ENCODE data around the gene CRYGN.

Gene CRYGN

DNA sequence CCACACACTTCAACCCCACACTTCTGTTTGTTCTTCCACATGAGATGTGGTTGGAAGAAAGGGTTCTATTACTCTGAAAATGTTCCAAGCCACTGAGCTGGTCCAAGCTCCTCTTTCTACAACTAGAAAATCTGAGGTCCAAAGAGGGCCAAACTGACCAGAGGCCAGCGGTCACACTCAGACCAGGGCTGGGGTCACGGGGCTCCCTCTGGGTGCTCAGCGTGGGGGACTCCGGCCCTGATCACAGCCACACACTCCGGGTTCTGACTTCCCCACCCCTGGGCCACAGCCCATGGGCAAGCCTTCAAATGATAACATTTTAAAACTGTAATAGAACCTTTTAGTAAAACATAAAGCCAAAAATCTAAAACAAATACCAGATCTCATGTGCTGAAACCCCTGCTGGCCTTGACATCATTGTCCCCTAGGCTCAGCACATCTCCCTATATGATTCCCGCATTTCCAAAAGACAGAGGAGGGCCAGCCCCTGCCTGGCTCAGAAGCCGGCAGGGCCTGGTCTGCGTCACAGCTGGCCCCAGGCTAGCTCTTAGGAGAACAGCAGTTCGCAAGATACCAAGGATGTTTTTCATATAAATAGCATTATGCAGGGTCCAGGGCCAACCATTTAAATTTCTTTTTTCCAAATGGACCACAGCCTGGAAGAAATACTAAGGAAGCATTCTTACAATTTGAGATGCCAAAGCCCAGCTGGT lies 3.3 kb downstream of the CRYGN start:
- Mint-ChIP-seq H3K4me1 (peaks cover 22% of the 10 kb centered on the region), H3K27me3 (peaks cover 59% of the 10 kb centered on the region), H3K27ac (no peak overlapping the region), H3K9me3 (no peaks in the 10 kb centered on the region), H3K36me3 (no peaks in the 10 kb centered on the region), H3K4me3 (no peak overlapping the region)
- no peak for ATAC-seq

DNA sequence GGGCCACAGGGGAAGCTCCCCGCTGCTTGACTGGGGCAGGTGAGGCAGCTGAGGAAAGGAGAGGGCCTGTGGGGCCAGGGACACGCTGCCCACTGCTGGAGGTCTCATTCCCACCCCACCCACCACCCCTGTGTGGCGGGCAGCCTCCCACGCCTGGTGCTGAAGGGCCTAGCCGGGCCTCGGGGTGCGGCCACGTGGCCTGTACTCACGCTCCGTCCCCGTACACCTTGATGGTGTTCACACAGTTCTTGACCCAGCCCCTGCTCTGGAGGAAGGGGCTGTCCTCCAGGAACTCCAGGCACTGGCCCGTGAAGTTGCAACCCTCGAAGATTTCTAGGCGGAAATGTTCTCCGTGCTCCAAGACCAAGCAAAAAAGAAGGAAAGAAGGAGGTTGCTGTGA lies 4.0 kb downstream of the CRYGN start:
- H3K27me3 Mint-ChIP-seq: peaks cover 53% of the 10 kb centered on the region
- H3K36me3 Mint-ChIP-seq: no peaks in the 10 kb centered on the region
- H3K9me3 Mint-ChIP-seq: no peaks in the 10 kb centered on the region
- H3K27ac Mint-ChIP-seq: no peak overlapping the region
- ATAC-seq: no peak
- peaks cover 17% of the 10 kb centered on the region for H3K4me1 Mint-ChIP-seq
- H3K4me3 Mint-ChIP-seq: no peak overlapping the region

DNA sequence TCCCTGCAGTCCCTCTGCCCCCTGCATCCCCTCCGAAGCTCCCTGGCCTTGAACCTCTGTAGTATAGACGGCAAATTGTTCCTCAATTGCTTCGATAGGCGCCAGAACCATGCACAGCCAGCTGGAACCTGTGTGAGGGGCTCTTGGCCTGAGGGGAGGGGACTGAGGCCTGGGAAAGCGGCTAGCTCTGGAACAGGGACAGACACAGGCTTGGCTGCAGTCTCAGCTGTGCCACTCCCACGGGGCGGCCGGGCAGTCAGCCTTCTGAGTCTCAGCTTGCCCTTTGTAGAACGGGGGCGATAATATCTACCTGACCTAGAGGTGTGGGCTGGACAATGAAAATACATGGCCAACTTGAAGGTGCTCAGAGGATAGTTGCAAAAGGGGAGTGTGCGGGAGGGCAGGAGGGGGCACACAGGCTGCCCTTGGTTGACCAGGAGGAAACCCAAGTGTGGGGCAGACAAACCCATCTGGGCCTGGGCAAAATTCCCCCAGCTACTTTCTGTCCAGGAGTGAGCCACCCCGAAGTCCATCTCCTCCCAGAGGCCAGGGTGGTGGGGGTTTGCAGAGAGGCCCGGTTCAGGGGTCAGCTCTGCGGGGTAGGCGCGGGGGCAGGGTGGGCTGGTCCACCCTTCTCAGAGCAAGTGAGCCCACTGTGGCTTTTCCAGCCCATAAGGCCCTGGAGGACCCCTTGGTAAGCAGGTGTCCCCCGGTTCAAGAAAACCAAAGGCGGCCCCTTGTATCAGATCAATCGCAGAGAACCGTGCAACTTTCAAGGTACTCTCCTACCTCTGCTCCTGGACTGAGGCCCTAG lies 4.6 kb downstream of the CRYGN start:
- Mint-ChIP-seq H3K36me3 (no peaks in the 10 kb centered on the region), H3K27me3 (peaks cover 50% of the 10 kb centered on the region), H3K27ac (no peak overlapping the region), H3K4me1 (peaks cover 10% of the 10 kb centered on the region), H3K4me3 (no peak overlapping the region), H3K9me3 (no peaks in the 10 kb centered on the region)
- no peak for ATAC-seq

DNA sequence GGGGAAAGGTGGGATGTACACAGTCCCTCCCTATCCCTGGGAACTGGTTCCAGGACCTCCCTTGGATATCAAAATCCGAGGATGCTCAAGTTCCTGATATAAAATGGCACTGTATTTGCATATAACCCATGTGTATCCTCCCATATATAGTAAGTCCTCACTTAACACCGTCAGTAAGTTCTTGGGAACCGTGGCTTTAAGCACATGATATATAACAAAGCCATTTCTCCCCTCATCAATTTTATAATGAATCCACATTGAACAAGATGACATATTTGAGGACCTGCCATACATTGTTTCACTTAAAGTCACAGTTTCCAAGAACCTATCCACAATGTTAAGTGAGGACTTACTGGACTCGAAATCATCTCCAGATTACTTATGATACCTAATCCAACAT lies 5.4 kb downstream of the CRYGN start:
- H3K4me1 Mint-ChIP-seq: peaks cover 16% of the 10 kb centered on the region
- no peak overlapping the region for H3K27ac Mint-ChIP-seq
- peaks cover 51% of the 10 kb centered on the region for H3K27me3 Mint-ChIP-seq
- no peaks in the 10 kb centered on the region for H3K9me3 Mint-ChIP-seq
- ATAC-seq: no peak
- H3K4me3 Mint-ChIP-seq: no peak overlapping the region
- H3K36me3 Mint-ChIP-seq: no peaks in the 10 kb centered on the region

DNA sequence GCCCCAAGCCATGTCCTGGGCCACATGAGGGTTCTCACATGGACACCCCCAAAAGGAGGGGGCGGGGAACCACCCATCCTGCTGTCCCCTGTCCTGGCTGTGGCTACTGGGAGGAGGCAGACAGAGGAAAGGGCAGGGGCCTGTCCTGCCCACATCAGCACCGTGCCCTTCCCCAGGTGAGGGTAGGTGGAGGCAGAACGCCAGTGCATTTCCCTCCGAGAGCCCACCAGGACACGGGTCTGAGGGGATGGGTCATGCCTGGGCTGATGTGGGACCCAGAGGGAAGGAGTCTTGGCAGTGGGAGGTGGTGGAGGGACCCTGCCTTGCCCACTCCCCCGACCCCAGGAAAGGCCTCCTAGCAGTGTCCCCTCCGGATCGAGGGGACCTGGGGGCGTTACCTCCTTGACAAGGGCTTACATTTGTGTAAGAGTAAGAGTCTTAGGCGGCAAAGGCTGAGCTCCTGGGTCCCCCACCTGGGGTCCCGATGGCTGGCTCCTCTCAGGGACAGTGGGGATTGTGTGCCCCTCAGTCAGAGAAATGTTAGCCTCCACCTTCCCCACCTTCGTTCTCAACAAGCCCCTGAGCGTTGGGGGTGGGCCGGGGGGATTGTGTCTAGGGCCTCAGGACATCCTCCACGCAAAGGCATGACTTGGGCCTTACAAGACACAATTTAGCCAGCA lies 6.1 kb downstream of the CRYGN start:
- ATAC-seq: no peak
- H3K4me3 Mint-ChIP-seq: no peak overlapping the region
- no peak overlapping the region for H3K27ac Mint-ChIP-seq
- no peaks in the 10 kb centered on the region for H3K36me3 Mint-ChIP-seq
- H3K4me1 Mint-ChIP-seq: peaks cover 18% of the 10 kb centered on the region
- H3K9me3 Mint-ChIP-seq: no peaks in the 10 kb centered on the region
- H3K27me3 Mint-ChIP-seq: peaks cover 49% of the 10 kb centered on the region

DNA sequence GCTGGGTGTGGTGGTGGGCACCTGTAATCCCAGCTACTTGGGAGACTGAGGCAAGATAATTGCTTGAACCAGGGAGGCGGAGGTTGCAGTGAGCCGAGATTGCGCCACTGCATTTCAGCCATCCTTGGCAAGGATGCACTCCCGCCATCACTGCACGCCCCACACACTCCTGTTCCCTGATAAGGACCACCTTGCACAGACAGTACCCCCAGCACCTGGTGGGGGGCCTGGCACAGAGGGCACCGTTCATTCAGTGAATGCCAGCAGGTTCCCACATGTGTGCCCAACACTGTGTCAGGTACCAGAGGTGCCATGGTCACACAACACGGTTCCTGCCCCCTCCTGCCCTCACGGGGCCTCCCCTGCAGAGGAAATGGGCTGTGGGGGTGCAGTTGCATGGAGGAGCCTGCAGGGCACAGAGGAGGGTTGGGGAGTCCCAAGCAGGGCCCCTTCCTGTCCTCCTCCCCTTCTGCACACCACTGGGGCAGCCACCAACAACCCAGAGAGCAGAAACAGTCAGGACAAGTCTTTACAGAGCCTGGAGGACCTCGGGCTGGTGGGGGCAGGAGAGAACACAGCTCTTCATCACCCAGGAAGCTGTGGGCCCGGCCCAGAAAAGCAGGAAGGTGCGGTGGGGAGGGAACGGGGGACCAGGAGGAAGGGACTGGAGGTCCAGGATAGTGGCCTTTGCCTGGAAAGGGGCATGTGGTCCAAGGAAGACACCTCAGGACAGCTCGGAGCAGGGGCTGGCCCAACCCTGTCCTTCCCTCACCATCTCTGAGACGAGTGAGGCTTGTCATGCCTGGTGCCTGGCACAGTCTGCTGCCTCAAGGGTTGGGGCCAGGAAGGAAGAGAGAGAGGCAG lies 7.1 kb downstream of the CRYGN start:
- Mint-ChIP-seq H3K27ac (no peak overlapping the region), H3K4me3 (no peak overlapping the region), H3K9me3 (no peaks in the 10 kb centered on the region), H3K27me3 (peaks cover 49% of the 10 kb centered on the region), H3K36me3 (no peaks in the 10 kb centered on the region), H3K4me1 (peaks cover 24% of the 10 kb centered on the region)
- peak; percentile 65 for ATAC-seq

DNA sequence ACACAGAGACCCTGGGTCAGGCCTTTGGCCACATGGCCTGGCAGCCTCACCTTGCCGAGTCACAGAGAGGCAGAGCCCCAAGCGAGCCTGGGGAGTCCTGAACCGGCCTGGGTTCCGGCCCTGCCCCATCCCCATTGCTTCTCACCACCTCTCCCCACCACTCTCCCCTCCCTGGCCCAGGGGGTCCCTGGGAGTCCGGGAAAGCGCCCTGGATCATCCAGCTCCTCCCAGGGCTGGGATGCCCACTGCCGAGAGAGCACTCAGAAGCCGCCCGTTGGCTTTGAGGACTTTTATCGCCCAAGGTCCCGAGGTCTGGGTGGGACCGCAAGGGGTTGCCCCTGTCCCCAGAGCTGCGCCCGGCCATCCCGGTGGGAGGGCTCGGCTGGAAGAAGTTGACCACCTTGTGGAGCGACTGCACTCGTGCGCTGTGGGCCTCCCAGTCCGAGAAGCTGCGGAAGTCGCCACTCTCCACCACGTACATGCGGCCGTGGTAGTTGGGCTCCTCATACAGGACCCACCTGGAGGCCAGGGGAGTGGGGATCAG lies 8.1 kb downstream of the CRYGN start:
- Mint-ChIP-seq H3K4me1 (peaks cover 24% of the 10 kb centered on the region), H3K36me3 (no peaks in the 10 kb centered on the region), H3K27ac (no peak overlapping the region), H3K4me3 (no peak overlapping the region), H3K27me3 (peaks cover 50% of the 10 kb centered on the region), H3K9me3 (no peaks in the 10 kb centered on the region)
- no peak for ATAC-seq

DNA sequence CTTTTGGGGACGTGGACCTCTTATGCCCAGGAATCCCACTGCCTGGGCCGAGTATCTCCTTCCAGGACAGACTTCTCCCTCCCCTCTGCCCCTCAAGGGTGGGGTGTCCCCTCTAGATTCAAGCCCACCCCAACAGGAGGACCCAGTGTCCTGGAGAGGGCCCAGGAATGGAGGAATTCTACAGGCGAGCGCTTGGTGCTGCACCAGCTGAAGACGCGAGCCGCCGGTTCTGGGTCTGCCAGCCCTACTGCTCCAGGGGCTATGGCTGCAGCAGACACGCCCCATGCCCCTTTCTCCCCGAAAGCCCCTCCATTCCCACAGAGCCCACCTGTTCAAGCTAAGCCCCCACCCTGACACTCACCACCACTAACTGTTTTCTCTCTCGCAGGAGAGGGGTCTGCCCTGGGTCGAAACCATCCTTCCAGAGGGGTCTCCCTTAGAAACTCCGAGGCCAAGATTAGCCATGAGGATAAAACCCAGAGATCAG lies 8.6 kb downstream of the CRYGN start:
- Mint-ChIP-seq H3K27ac (no peak overlapping the region), H3K27me3 (peaks cover 50% of the 10 kb centered on the region), H3K9me3 (no peaks in the 10 kb centered on the region), H3K36me3 (no peaks in the 10 kb centered on the region), H3K4me3 (no peak overlapping the region), H3K4me1 (peaks cover 24% of the 10 kb centered on the region)
- ATAC-seq: no peak

DNA sequence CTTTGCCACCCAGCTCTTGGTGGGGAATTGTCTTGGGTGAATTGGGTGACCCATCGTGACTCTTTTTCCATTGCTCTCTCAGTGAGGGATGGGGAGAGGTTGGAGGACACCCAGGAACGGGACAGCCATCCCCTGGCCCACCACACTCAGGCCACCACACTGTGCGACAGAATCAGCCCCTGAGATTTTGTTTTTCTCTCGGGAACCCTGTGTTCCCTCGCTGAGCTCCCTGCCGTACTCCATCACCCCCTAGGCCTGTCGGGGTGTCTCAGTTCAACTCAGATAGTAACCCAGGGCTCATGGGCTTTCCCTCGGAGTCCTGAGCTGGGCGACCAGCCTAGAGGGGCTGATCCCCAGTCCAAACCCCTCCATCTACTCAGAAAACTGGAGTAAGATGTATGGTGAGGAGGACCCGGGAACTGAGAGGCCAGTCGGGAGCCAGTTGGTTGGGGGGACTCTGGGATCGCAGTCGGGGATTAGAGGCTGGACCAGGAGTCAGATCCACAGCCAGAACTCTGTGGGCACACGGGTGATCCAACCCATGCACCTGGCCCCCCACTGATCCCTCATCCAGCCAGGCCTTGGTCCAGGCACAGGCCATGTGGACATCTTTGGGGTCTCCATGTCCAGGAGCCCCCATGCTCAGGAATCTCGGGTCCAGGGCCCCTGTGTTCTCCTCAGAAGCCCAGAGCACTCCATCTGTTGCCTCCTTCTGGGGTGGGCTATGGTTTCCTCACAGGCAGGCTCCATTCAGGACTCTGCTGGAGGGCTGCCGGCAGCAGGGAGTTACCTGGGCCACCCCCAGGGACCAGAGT lies 9.3 kb downstream of the CRYGN start:
- ATAC-seq: no peak
- no peak overlapping the region for H3K4me3 Mint-ChIP-seq
- no peak overlapping the region for H3K27ac Mint-ChIP-seq
- no peaks in the 10 kb centered on the region for H3K36me3 Mint-ChIP-seq
- peaks cover 50% of the 10 kb centered on the region for H3K27me3 Mint-ChIP-seq
- H3K9me3 Mint-ChIP-seq: no peaks in the 10 kb centered on the region
- peaks cover 24% of the 10 kb centered on the region for H3K4me1 Mint-ChIP-seq

DNA sequence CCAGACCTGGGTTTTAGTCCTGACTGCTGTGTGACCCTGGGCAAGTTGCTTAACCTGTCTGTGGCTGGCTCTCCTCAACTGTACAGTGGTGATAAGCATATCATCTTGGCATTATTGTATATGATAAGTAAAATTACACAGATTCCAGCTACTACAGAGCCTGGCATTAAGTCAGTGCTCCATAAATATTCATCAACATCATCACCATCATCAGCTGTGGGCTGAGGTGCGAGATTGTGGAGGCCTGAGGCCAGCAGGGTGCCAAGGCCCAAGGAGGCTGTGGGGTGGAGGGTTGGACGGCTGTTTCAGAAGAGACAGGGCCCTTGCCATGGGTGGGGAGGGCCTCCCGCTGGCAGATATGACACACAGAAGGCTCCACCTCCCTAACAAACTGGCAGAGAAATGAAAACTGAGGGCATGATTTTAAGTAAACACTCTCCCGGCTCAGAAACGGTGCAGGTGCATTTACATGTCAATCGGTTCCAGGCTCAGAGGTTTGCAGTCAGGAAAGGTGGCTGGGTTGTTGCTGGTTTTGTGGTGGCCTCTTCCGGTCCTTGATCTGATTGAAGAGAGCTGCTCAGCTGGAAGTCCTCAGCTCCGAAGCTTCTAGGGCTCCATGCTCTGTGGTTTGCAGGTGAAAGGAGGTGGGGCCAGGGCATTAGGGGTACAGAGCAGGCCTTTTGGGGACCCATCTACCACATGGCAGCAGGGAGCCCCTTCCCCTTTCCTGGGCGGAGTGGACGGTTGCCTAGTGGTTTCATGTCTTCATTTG lies 10.2 kb downstream of the CRYGN start:
- no peak overlapping the region for H3K4me3 Mint-ChIP-seq
- H3K4me1 Mint-ChIP-seq: peaks cover 24% of the 10 kb centered on the region
- no peaks in the 10 kb centered on the region for H3K9me3 Mint-ChIP-seq
- peaks cover 50% of the 10 kb centered on the region for H3K27me3 Mint-ChIP-seq
- no peak for ATAC-seq
- no peak overlapping the region for H3K27ac Mint-ChIP-seq
- H3K36me3 Mint-ChIP-seq: no peaks in the 10 kb centered on the region

DNA sequence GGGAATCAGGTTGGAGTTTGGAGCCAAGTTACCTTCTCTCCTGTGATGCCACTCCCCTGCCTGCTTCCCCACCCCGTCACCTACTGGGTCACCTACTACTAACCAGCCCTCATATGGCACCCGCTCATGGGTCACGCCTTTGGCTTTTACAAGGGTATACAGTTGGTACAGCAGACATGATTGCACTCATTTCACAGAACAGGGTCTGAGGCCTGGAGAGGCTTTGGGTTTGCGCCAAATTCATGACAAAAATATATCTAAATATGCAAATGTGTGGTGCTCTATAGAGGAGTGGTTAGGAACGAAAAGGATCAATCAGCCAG lies 10.7 kb downstream of the CRYGN start:
- Mint-ChIP-seq H3K9me3 (no peaks in the 10 kb centered on the region), H3K4me3 (no peak overlapping the region)

DNA sequence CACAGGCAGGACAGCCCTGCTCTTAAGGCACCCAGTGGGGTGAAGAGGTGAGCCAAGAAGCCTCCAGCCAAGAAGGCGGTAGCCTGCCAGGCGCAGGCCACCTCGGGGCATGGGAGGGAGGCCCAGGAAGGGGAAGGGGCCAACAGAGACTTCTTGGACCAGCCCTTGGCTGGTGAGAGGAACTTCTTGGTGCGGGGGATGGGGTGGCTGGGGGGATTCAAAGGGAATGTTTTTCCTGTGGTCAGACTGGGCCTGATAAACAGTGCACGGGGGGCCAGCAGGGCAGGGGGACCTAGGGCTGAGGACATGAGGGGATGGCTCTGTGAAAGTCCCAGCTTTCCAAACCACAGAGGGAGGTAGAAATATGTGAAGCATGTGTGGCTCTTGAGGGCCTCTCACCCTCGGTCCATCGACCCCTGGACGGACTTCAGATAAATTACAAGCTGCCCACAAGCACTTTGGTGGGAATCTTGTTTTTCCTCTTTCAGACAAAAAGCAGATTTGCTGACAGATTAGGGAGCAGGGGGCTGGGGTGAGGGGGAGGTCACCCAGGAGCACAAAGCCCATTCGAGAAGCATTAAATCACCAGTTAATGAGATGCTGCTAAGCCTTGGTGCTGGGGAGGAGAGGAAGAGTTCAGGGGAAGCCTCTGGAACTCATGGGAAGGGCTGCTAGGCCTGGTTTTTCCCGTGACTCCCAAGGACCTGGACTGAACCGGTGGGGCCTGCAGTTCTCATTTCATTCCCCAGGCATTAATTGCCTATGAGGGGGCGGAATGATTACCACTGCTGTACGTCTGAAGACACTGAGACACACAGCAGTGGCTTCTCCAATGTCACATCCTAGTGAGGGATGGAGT lies 11.3 kb downstream of the CRYGN start:
- H3K9me3 Mint-ChIP-seq: no peaks in the 10 kb centered on the region
- H3K4me1 Mint-ChIP-seq: peaks cover 24% of the 10 kb centered on the region
- no peak overlapping the region for H3K4me3 Mint-ChIP-seq
- H3K27me3 Mint-ChIP-seq: peaks cover 52% of the 10 kb centered on the region
- no peak overlapping the region for H3K27ac Mint-ChIP-seq
- ATAC-seq: no peak
- H3K36me3 Mint-ChIP-seq: no peaks in the 10 kb centered on the region

More for the DNA sequence above, 10.7 kb downstream of the CRYGN start:
- peaks cover 24% of the 10 kb centered on the region for H3K4me1 Mint-ChIP-seq
- ATAC-seq: no peak
- H3K36me3 Mint-ChIP-seq: no peaks in the 10 kb centered on the region
- no peak overlapping the region for H3K27ac Mint-ChIP-seq
- peaks cover 50% of the 10 kb centered on the region for H3K27me3 Mint-ChIP-seq

All from stimulated activated memory B cell treated with anti-CD40 and anti-IgM and Interleukin-4, amounts not matched to agents 10 μg/mL and 1 μg/mL and 100 μg/mL, for 72 hours (primary cell).